H1 (cell line): ENCODE measurements around the gene PRKD3. TPM values are rescaled to one million over a fixed set of nuclear protein-coding genes. Genes with fewer than 3 reads are reported as not detected.

Source experiments
- NANOG ChIP-seq: IDR thresholded peaks from 2 replicates; pipeline ENCODE4 v1.6.1; 2011; ENCODE audit warnings: low read length, low read depth, mild to moderate bottlenecking, inconsistent platforms; ENCODE audit not compliant: insufficient read depth, poor library complexity, severe bottlenecking
- polyA plus RNA-seq, 7 experiments: library from polyadenylated mRNA; depleted of rRNA in 3 of 7; stranded (reverse) in 5 of 7; unstranded in 2 of 7; fragments of >200 nt in 5 of 7; fragments of 200-250 nt in 2 of 7; gene quantifications; 1 replicate in 5 of 7; 2 replicates in 1 of 7; 4 replicates in 1 of 7; pipeline versions ENCODE4 v1.2.1 to v1.2.3, GENCODE V29; 2011 to 2013; ENCODE audit warnings: missing spikeins in 2 of 7, mixed read lengths in 2 of 7
- total RNA-seq: library from RNA; stranded (reverse); fragmentation: NEBNext Ultra II Directional; extraction: Animal tissue kit (Norgen Biotek cat#: 25700); gene quantifications from 2 replicates; pipeline ENCODE4 v1.2.1, GENCODE V29; 2021

PRKD3 gene
- total and polyA plus RNA-seq, 2 of the 8 experiments (the other 6 are each of a cell fraction or from before 2014, with no cell fraction given) = 12.0 to 63.3 TPM

GRCh38 chr2:37348155-37348554, 23.5 kb upstream of the PRKD3 start (continued):
- TF ChIP-seq NANOG = no peak
